ENCODE results near the gene CNEP1R1. TPM values are rescaled to one million over a fixed set of nuclear protein-coding genes. Genes with fewer than 3 reads are reported as not detected.
"Not testable (repeated sequence)": the region's sequence is repeated elsewhere in the genome, so short reads cannot be mapped to it uniquely, and the experiment has no call there.

CNEP1R1 gene
- total RNA-seq = 10.3 TPM

DNA sequence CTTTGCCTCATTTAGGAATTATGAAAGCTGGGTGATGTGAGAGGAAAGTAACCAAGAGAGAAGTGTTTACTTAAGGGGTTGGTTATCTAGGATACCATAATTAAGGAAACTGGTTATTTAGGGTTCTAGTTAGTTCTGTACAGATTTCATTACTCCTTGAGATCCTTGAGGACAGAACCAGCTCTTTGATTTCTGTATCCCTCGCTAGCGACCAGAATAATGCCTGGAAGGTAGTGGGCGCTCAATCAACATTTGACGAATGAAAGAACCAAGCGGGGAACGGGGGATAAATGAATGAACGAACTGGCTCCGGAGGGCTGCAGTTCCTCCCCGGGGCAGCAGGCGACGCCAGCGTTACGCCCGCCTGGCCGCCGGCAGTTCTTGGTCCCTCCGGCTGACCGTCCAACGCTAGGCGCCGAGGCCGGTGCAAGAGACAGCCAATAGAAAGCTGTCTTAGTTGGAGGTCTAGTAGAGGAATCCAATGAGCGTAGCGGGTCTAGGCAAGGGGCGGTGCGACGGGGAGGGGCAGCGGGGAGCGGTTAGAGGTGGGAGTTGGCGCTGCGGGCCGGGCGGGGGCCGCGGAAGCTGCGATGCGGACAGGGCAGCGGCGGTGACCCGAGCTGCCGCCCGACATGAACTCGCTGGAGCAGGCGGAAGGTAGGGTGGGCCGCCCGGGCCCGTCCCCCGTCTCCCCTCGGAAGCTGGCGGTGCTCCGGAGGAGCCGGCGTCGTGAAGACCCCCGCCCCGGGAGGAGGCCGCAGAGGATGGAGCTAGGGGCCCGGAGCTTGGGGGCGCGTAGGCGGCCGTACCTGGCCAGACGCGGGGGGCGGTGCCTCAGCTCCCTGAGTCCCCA is at the start of gene CNEP1R1:
CNEP1R1 (plus strand) TSS at position 542 of the 853 bp plus-strand sequence; CDS start at position 633, 91 bp downstream.
- ATAC-seq = peak; percentile 100

GRCh38 chr16:49977427-49977826 is 47.6 kb upstream of the CNEP1R1 start:
- ATAC-seq = no peak

DNA sequence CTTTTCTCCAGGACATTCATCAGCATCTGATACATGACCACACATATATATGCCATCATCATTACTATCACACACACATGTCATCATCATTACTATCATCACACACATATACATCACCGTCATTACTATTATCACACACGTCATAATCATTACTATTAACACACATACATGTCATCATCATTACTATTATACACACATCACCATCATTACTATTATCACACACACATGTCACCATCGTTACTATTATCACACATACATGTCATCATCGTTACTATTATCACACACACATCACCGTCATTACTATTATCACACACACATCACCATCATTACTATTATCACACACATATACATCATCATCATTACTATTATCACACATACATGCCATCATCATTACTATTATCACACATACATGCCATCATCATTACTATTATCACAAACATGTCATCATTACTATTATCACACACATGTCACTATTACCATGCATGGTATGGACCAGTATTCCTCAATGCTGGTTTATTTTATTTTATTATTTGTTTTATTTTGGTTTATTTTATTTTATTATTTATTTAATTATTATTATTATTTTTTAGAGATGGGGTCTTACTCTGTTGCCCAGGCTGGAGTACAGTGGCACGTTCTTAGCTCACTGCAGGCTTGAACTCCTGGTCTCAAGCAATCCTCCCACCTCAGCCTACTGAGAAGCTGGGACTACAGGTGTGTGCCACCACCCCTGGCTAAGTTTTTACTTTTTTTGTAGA is 46.3 kb upstream of the CNEP1R1 start:
- no peak for ATAC-seq

DNA sequence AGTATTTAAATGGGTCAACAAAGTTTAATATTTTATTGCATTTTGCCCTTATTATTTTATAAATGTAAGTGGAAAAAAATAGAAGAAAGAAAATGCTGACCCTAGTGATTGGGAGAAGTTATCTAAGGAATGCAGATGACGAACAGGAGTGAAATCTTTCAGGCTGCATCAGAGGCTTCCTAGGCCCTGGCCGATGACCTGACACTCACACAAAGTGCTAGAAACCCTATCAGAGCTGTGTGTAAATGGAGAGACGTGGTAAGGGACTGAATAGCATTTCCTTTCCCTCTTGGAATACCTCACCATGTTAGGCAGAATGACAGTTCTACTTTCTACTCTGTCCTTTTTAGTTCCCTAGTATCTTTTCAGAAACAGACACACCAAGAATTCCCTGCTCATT is 44.9 kb upstream of the CNEP1R1 start:
- no peak for ATAC-seq

DNA sequence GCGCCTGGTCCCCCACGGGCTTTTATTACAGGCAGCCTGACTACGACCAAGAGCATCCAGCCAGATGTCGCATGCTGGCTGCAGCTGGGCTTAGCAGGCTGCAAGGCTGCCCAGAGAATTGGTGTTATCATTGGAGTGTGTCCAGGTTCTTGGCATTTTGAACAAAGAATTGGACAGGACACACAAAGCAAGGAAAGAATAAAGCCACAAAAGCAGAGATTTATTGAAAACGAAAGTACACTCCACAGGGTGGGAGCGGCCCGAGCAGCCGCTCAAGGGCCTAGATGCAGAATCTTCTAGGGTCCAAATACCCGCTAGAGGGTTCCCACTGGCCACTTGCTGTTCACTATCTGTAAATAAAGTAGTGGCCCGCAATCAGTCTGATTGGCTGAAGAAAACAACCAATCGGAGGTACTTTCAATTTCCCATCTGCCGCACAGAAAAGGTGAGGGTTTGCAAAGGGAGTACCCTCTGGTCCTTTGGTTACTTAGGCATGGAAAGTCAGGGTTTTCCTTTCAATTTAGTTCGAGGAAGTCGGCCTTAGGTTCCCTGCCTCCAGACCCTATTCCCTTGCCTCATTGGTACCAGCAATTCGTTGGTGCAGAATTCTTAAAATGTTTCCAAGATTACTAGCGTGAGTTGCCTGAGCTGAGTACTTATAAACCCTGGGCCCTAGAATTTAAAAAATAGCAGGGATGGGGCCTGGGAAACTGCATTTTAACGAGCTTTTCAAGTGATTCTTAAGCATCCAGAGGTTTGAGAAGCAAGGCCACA is 38.5 kb upstream of the CNEP1R1 start:
- ATAC-seq = no peak

- ATAC-seq = no peak
Observed at GRCh38 chr16:49987381-49987780, 37.6 kb upstream of the CNEP1R1 start.

- ATAC-seq = no peak
Observed at GRCh38 chr16:49992825-49993224, 32.2 kb upstream of the CNEP1R1 start.

GRCh38 chr16:49993579-49993978 is 31.4 kb upstream of the CNEP1R1 start:
- no peak for ATAC-seq

DNA sequence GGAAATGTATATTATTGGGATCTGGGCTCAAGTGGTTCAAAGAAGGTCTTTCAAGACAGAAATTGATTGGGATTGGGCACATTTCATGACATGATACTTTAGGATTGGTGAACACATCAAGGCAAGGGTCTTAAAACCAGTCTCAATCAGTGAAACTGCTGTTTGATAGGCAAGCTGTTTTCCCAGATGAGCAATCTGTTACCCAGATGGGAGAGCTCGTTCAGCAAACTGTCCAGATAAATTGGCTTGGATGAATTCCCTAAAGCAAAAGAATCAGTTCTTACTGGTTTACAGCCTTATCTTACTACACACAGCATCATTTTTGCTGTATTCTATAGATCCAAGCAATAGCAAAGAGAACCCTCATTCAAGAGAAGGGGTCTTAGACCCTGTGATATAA is 31.0 kb upstream of the CNEP1R1 start:
- no peak for ATAC-seq

DNA sequence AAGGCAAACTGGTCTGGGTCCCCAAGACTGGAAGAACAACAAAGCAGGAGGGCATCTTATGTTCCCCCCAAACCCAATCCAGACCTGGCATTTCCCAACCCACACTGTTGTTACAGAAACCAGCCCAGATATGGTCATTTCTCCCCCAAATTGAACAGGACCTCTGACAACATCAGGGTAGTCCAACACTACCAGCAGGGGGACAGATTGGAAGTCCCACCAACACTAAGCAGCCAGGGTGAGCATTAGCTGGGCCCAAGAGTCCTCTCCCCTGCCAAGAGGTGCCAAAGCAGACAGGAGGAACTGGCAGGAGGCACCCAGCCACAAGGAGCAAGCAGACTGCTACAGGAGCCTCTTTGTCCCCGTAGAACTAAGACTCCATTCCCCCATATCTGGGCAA is 29.3 kb upstream of the CNEP1R1 start:
- no peak for ATAC-seq

GRCh38 chr16:49997721-49998251 is 27.2 kb upstream of the CNEP1R1 start:
- no peak for ATAC-seq

- ATAC-seq = no peak
Observed at GRCh38 chr16:49998991-49999390, 26.0 kb upstream of the CNEP1R1 start.

- ATAC-seq = no peak
Observed at GRCh38 chr16:50001144-50001543, 23.9 kb upstream of the CNEP1R1 start.

DNA sequence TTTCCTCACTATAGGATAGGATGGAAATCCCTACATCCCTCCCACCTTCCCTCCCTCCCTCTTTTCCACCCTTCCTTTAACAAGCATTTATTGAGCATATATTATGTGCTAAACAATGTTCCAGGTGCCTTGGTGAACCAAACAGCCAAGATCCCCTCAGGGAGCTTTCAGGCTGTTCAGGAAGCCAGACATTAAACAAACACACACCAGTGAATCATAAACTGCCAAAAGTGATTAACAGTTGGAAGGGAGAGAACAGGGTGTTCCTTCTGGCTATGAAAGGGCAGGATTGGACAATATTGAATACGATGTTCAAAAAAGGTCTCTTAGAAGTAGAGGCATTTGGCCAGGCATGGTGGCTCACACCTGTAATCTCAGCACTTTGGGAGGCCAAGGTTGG is 22.8 kb upstream of the CNEP1R1 start:
- peak; percentile 68 for ATAC-seq

GRCh38 chr16:50004239-50004638 is 20.8 kb upstream of the CNEP1R1 start:
- ATAC-seq = no peak

DNA sequence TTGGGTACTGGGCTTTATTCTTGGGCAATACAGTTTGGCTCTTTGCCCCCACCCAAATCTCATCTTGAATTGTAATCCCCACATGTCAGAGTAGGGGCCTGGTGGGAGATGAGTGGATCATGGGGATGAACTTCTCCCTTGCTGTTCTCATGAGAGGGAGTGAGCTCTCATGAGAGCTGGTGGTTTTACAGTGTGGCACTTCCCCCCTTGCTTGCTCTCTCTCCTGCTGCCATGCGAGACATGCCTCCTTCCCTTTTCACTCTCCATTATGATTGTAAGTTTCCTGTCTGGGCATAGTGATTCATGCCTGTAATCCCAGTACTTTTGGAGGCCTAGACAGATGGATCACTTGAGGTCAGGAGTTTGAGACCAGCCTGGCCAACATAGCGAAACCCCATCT is 18.1 kb upstream of the CNEP1R1 start:
- no peak for ATAC-seq

- ATAC-seq = no peak
Observed at GRCh38 chr16:50007744-50008143, 17.3 kb upstream of the CNEP1R1 start.

DNA sequence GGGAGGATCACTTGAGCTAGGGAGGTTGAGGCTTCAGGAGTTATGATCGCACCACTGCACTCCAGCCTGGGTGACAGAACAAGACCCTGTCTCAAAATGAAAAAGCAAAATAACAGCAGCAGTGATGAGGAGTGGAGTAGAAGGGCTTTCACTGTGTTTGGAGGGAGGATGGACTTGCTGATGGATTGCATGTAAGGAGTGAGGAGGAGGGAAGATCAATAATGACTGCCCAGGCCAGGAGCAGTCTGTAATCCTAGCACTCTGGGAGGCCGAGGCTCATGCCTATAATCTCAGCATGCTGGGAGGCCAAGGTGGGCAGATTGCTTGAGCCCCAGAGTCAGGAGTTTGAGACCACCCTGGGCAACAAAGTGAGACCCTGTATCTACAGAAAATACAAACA is 14.8 kb upstream of the CNEP1R1 start:
- no peak for ATAC-seq

DNA sequence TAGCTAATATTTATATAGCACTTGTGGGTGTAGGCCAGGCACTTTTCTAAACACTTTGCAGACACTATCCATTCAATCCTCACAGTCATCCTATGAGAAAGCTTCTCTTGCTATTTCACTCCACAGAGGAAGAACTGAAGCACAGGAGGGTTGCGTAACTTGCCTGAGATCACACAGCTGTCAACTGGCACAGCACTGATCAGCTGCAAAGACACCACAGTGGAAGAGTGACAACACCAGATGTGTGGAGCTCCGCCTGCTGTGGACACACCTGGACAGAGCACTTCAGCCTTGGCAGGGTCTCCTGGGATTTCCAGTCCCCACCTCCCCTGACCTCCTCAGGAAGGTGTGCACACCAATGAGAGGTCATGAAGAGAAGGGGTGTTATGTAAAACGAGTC is 13.3 kb upstream of the CNEP1R1 start:
- ATAC-seq = peak; percentile 32

DNA sequence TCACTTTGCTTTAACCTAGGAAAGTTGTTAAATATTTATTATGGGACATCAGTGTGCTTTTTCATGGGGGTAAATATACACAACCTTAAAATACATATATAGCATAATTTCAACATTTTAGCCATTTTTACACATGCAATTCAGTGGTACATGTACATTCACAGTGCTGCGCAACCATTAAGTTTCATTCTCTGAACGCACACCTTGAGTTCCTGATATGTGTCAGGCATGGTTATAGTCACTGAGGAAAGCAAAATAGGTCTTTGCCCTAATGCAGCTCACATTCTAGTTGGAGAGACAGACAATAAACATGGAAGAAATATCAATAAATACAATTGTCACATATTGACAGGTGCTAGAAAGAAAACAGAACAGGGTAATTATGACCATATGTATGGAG is 12.8 kb upstream of the CNEP1R1 start:
- no peak for ATAC-seq

DNA sequence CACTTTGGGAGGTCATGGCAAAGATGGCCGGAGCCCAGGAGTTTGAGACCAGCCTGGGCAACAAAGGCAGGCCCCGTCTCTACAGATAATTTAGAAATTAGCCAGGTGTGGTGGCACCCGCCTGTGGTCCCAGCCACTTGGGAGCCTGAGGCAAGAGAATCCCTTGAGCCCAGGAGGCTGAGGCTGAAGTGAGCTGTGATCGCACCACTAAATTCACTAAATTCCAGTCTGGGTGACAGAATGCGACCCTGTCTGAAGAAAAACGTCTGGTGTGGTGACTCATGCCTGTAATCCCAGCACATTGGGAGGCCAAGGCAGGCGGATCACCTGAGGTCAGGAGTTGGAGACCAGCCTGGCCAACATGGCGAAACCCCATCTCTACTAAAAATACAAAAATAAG is 10.8 kb upstream of the CNEP1R1 start:
- ATAC-seq = not testable (repeated sequence)

GRCh38 chr16:50015631-50016030 is 9.4 kb upstream of the CNEP1R1 start:
- no peak for ATAC-seq

- ATAC-seq = no peak
Observed at GRCh38 chr16:50017553-50017952, 7.5 kb upstream of the CNEP1R1 start.
